Gastrocnemius medialis (tissue), 4 donors: ENCODE results near the gene DYRK1B.

ENCODE experiments used
- CTCF ChIP-seq, 5 experiments: fragments of 450-650 bp in 3 of 5; fragments of 200-600 bp in 2 of 5; sonication (generic) in 2 of 5; IDR thresholded peaks in 4 of 5; conservative IDR thresholded peaks in 1 of 5; 1 replicate in 4 of 5; 2 replicates in 1 of 5; pipeline ENCODE4 v1.5.1; 2016 to 2019; ENCODE audit warnings: antibody characterized with exemption in 5 of 5, mild to moderate bottlenecking in 3 of 5, moderate library complexity in 3 of 5
- POLR2A ChIP-seq, 2 donors: fragments of 450-650 bp; IDR thresholded peaks; one replicate each; pipeline ENCODE4 v1.6.1; 2017; ENCODE audit warnings: antibody characterized with exemption in 2 of 2, mild to moderate bottlenecking in 2 of 2, moderate library complexity in 2 of 2

GRCh38 chr19:39878398-39878797, 44.4 kb upstream of the DYRK1B start:
- TF ChIP-seq CTCF (IDR thresholded peaks at IDR 0.05 in 4 of 5, conservative IDR thresholded peaks at IDR 0.05 in 1 of 5) (no peak), POLR2A (IDR thresholded peaks at IDR 0.05) (no peak)
